Measurements from ENCODE around the gene SUPT5H. TPM values are rescaled to one million over a fixed set of nuclear protein-coding genes. Genes with fewer than 3 reads are reported as not detected.

Gene SUPT5H
- total and polyA plus RNA-seq, 10 of the 15 experiments (the other 5 are each of a cell fraction or from before 2014, with no cell fraction given): 27.2 to 194 (median 83.6) TPM

DNA sequence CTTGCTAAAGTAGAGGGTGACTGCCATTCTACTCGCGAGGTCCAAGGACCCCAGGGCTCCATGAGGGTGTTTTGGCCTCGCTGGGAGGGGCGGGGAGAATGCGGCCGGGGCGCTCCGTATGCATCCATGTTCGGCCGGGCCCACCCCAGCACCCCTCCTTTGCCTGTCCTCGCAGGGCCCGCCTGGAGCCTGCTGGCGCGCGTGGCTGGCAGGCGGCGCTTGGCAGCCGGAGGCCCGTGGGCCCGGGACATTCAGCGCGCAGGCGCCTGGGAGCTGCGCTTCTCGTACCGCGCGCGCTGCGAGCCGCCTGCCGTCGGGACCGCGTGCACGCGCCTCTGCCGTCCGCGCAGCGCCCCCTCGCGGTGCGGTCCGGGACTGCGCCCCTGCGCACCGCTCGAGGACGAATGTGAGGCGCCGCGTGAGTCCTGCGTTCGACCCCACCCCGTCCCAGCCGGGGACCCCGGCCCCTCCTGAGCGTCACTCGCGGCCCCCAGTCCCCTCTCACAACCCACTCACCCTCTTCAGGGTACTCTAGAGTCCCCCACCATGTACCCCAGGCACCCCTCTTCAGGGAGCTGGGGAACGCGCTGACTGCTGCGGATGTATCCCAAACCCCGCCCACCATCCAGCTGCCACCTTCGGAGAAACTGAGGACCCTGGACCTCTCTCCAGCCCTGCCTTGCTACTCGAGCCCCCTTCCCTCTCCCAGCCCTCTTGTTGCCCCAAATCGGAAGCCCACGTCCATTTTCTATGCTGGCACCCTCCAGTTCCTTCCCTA lies 57.4 kb downstream of the SUPT5H start (continued):
- TF ChIP-seq, protein P1, sequence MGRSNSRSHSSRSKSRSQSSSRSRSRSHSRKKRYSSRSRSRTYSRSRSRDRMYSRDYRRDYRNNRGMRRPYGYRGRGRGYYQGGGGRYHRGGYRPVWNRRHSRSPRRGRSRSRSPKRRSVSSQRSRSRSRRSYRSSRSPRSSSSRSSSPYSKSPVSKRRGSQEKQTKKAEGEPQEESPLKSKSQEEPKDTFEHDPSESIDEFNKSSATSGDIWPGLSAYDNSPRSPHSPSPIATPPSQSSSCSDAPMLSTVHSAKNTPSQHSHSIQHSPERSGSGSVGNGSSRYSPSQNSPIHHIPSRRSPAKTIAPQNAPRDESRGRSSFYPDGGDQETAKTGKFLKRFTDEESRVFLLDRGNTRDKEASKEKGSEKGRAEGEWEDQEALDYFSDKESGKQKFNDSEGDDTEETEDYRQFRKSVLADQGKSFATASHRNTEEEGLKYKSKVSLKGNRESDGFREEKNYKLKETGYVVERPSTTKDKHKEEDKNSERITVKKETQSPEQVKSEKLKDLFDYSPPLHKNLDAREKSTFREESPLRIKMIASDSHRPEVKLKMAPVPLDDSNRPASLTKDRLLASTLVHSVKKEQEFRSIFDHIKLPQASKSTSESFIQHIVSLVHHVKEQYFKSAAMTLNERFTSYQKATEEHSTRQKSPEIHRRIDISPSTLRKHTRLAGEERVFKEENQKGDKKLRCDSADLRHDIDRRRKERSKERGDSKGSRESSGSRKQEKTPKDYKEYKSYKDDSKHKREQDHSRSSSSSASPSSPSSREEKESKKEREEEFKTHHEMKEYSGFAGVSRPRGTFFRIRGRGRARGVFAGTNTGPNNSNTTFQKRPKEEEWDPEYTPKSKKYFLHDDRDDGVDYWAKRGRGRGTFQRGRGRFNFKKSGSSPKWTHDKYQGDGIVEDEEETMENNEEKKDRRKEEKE (IDR thresholded peaks at IDR 0.05): no peak
- TF ChIP-seq MTA2 (IDR thresholded peaks at IDR 0.05; ENCODE audit: low read depth): no peak

DNA sequence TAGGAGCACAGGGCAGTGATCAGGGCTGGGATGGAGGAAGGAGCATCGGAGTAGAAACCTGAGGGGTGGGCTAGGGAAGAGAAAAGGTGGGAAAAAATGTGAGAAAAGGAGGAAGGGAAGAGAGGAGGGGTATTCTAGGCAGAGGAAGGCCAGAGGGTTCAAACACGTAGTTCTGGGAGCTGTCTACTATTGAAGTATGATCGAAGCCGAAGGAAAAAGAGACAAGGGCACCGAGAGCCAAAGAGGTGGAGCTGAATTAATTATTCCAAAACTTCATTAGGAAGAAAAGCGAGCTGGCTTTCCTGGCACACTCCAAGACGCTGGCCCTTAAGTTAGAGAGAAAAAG lies 61.2 kb downstream of the SUPT5H start:
- no peaks in the 10 kb centered on the region for H3K36me3 ChIP-seq (ENCODE audit: control insufficient read depth in 2 of 2, insufficient read depth in 2 of 2, low read length in 1 of 2)
- TF ChIP-seq ASH2L (IDR thresholded peaks at IDR 0.05; ENCODE audit: borderline replicate concordance, low read depth) (no peak), SIN3A (IDR thresholded peaks at IDR 0.05; ENCODE audit: low read depth, low read length) (0 out of 2 replicates have a peak, but pooled peaks have one; percentile 4)
- peak overlapping the region; percentile 94; the same call in 1 of the 2 replicates for H3K4me2 ChIP-seq (ENCODE audit: control insufficient read depth, insufficient read depth)
- DNase-seq (ENCODE audit: low read depth, low spot score): no peak
- ATAC-seq: no peak
- H3K27me3 ChIP-seq (replicated peaks in 1 of 2; ENCODE audit: control insufficient read depth in 2 of 2, insufficient read depth in 2 of 2, low read length in 1 of 2): no peaks in the 10 kb centered on the region; a peak in 1 of 4 replicates
- in situ Hi-C loops (cut with MboI): no loop called here
- H3K4me1 ChIP-seq (ENCODE audit: control insufficient read depth, insufficient read depth, low read length): peaks cover 8% of the 10 kb centered on the region; the same call in 1 of the 2 replicates
- no peak overlapping the region for H3K9ac ChIP-seq (ENCODE audit: control insufficient read depth, insufficient read depth, low read length)
- ChIA-PET CTCF (interaction anchor here (1.0 to 1.8 kb wide), 2 partner anchors 32 to 66 kb away, joined by 4 read pairs; no protein-coding TSS in a partner anchor), SMC1A (ENCODE audit: uncharacterized antibody, unreplicated experiment) (no interaction called here), POLR2A (no interaction called here), RAD21 (ENCODE audit: unreplicated experiment) (no interaction called here)
- H3K9me3 ChIP-seq (replicated peaks; ENCODE audit: control insufficient read depth, insufficient read depth, low read length): no peaks in the 10 kb centered on the region; the same call in 2 of the 3 replicates
- no peaks in the 10 kb centered on the region for H3K79me2 ChIP-seq (ENCODE audit: control insufficient read depth, insufficient read depth, low read length)
- BruUV-seq (replicated peaks): no TSS peak
- H2AFZ ChIP-seq (ENCODE audit: control insufficient read depth, low read depth, low read length): peak overlapping the region; percentile 89; the same call in 1 of the 2 replicates
- intact Hi-C loops (cut with micrococcal nuclease; ENCODE audit: unreplicated experiment): no loop called here
- H3K27ac ChIP-seq (ENCODE audit: control insufficient read depth, insufficient read depth): no peak overlapping the region
- FAIRE-seq: no peak
- H3K4me3 ChIP-seq: no peak overlapping the region
- no peaks in the 10 kb centered on the region for H4K20me1 ChIP-seq (ENCODE audit: control insufficient read depth, insufficient read depth)
- 71% methylated on average over 7 of the region's 7 CpGs for WGBS (ENCODE audit: insufficient coverage, insufficient replicate concordance, low lambda C conversion rate, missing lambda C conversion rate)

Measured in GM12878 (cell line).